Measurements from ENCODE around the gene AFF3.

The AFF3 gene

GRCh38 chr2:100010606-100011005 lies 131.8 kb downstream of the AFF3 start:
- DNase-seq (ENCODE audit: low read depth): no peak

GRCh38 chr2:100009743-100010142 lies 132.6 kb downstream of the AFF3 start:
- no peak for DNase-seq (ENCODE audit: low read depth)

GRCh38 chr2:100008956-100009355 lies 133.4 kb downstream of the AFF3 start:
- no peak for DNase-seq (ENCODE audit: low read depth)

- no peak for DNase-seq (ENCODE audit: low read depth)
Observed at GRCh38 chr2:100006516-100006915, 135.9 kb downstream of the AFF3 start.

- no peak for DNase-seq (ENCODE audit: low read depth)
Observed at GRCh38 chr2:100004959-100005387, 137.4 kb downstream of the AFF3 start.

GRCh38 chr2:100004348-100004884 lies 138.0 kb downstream of the AFF3 start:
- DNase-seq (ENCODE audit: low read depth): no peak

- no peak for DNase-seq (ENCODE audit: low read depth)
Observed at GRCh38 chr2:100002059-100002458, 140.3 kb downstream of the AFF3 start.

GRCh38 chr2:100000915-100001707 lies 141.3 kb downstream of the AFF3 start:
- no peak for DNase-seq (ENCODE audit: low read depth)

- DNase-seq (ENCODE audit: low read depth): no peak
Observed at GRCh38 chr2:99998651-99999320, 143.6 kb downstream of the AFF3 start.

GRCh38 chr2:99989905-99990304 lies 152.5 kb downstream of the AFF3 start:
- DNase-seq (ENCODE audit: low read depth): no peak

- no peak for DNase-seq (ENCODE audit: low read depth)
Observed at GRCh38 chr2:99988599-99988998, 153.8 kb downstream of the AFF3 start.

- no peak for DNase-seq (ENCODE audit: low read depth)
Observed at GRCh38 chr2:99987160-99987559, 155.2 kb downstream of the AFF3 start.

- DNase-seq (ENCODE audit: low read depth): no peak
Observed at GRCh38 chr2:99984799-99985515, 157.4 kb downstream of the AFF3 start.

- DNase-seq (ENCODE audit: low read depth): no peak
Observed at GRCh38 chr2:99982744-99983143, 159.6 kb downstream of the AFF3 start.

GRCh38 chr2:99981840-99982239 lies 160.6 kb downstream of the AFF3 start:
- no peak for DNase-seq (ENCODE audit: low read depth)

- DNase-seq (ENCODE audit: low read depth): no peak
Observed at GRCh38 chr2:99980176-99980575, 162.2 kb downstream of the AFF3 start.

GRCh38 chr2:99977966-99978365 lies 164.4 kb downstream of the AFF3 start:
- DNase-seq (ENCODE audit: low read depth): no peak

- peak; percentile 62 for DNase-seq (ENCODE audit: low read depth)
Observed at GRCh38 chr2:99975386-99975785, 167.0 kb downstream of the AFF3 start.

GRCh38 chr2:99974682-99975375 lies 167.6 kb downstream of the AFF3 start:
- peak; percentile 53 for DNase-seq (ENCODE audit: low read depth)

GRCh38 chr2:99974275-99974674 lies 168.1 kb downstream of the AFF3 start:
- DNase-seq (ENCODE audit: low read depth): no peak

- peak; percentile 61 for DNase-seq (ENCODE audit: low read depth)
Observed at GRCh38 chr2:99971326-99971900, 171.0 kb downstream of the AFF3 start.
